SU-DHL-6 (cell line): ENCODE results near the gene PRKCD.

Experiments used
- EZH2phosphoT487 ChIP-seq: fragments of 200-600 bp; sonication (generic), shearing (Covaris generic); conservative IDR thresholded peaks from 2 replicates; pipeline ENCODE4 v1.6.1; 2018; ENCODE audit warnings: mild to moderate bottlenecking, antibody characterized with exemption, low read length, moderate library complexity, mixed read lengths
- TF ChIP-seq, protein P1 (sequence below): fragments of 200-600 bp; sonication (generic); IDR thresholded peaks from one replicate; pipeline ENCODE4 v1.5.1; 2017; ENCODE audit warnings: antibody characterized with exemption, mild to moderate bottlenecking, low read length, moderate library complexity; ENCODE audit not compliant: insufficient read depth, poor library complexity, severe bottlenecking

DNA sequence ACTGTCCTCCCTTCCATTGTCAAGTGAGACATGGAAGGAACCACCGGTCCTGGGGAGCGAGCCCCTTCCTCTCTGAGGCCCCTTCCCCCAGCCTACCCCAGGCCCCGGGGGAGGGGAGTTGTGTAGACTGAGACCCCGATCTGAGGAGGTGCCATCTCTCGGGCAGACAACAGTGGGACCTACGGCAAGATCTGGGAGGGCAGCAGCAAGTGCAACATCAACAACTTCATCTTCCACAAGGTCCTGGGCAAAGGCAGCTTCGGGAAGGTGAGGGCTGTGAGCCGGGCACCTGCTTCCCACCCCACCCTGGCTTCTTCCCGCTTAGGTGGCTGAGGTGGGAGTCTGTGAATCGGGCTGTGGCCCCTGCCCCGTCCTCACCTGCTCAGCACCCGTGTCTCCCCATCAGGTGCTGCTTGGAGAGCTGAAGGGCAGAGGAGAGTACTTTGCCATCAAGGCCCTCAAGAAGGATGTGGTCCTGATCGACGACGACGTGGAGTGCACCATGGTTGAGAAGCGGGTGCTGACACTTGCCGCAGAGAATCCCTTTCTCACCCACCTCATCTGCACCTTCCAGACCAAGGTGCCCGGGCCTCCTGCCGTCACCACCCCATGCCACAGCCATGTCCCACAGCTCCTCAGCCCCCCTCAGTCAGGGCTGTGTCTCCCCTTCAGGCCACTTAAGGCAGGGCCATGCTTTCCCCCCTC is 24.9 kb downstream of the PRKCD start:
- TF ChIP-seq, protein P1, sequence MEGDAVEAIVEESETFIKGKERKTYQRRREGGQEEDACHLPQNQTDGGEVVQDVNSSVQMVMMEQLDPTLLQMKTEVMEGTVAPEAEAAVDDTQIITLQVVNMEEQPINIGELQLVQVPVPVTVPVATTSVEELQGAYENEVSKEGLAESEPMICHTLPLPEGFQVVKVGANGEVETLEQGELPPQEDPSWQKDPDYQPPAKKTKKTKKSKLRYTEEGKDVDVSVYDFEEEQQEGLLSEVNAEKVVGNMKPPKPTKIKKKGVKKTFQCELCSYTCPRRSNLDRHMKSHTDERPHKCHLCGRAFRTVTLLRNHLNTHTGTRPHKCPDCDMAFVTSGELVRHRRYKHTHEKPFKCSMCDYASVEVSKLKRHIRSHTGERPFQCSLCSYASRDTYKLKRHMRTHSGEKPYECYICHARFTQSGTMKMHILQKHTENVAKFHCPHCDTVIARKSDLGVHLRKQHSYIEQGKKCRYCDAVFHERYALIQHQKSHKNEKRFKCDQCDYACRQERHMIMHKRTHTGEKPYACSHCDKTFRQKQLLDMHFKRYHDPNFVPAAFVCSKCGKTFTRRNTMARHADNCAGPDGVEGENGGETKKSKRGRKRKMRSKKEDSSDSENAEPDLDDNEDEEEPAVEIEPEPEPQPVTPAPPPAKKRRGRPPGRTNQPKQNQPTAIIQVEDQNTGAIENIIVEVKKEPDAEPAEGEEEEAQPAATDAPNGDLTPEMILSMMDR: no peak
- no peak for TF ChIP-seq EZH2phosphoT487
